ENCODE measurements around the gene SF3B1.

Gene SF3B1

GRCh38 chr2:197369933-197370320 lies 64.9 kb downstream of the SF3B1 start:
- H3K4ac ChIP-seq (ENCODE audit: low read length): no peak overlapping the region
- WGBS, 2 donors (ENCODE audit: extremely low coverage in 2 of 2, insufficient read length in 2 of 2, insufficient replicate concordance in 1 of 2): no CpG with 5 or more reads among the region's 4 CpGs

GRCh38 chr2:197369228-197369932 lies 65.4 kb downstream of the SF3B1 start:
- H2BK12ac ChIP-seq (ENCODE audit: low read length): no peak overlapping the region
- H3K18ac ChIP-seq (ENCODE audit: low read length): no peak overlapping the region
- WGBS, 2 donors (ENCODE audit: extremely low coverage in 2 of 2, insufficient read length in 2 of 2, insufficient replicate concordance in 1 of 2): no CpG with 5 or more reads among the region's 5 CpGs
- no peak overlapping the region for H2BK15ac ChIP-seq (ENCODE audit: low read length)
- H2BK5ac ChIP-seq (ENCODE audit: low read length): no peak overlapping the region
- H3K4me1 ChIP-seq (ENCODE audit: control insufficient read depth in 2 of 2, insufficient read depth in 1 of 2, low read depth in 1 of 2, low read length in 2 of 2): no peaks in the 10 kb centered on the region
- no peak overlapping the region for H3K4me2 ChIP-seq (ENCODE audit: insufficient read depth, low read length, poor library complexity, severe bottlenecking)
- no peak overlapping the region for H3K4ac ChIP-seq (ENCODE audit: low read length)
- H2AK5ac ChIP-seq (ENCODE audit: low read depth, low read length): no peak overlapping the region
- no peak overlapping the region for H3K14ac ChIP-seq (ENCODE audit: low read length)
- peaks cover 0 to 2% of the 10 kb centered on the region in 2 donors for H3K9me3 ChIP-seq (replicated peaks in 1 of 2; ENCODE audit: control insufficient read depth in 2 of 2, insufficient read depth in 1 of 2, low read depth in 1 of 2, low read length in 2 of 2)
- no peak overlapping the region for H3K23ac ChIP-seq (ENCODE audit: low read depth, low read length, poor library complexity)
- H3K4me3 ChIP-seq (ENCODE audit: low read length in 2 of 2): no peak overlapping the region
- no peak overlapping the region for H4K91ac ChIP-seq (ENCODE audit: low read depth, low read length, poor library complexity)
- no peak for DNase-seq (ENCODE audit: low spot score)
- H2BK120ac ChIP-seq (ENCODE audit: low read depth, low read length): no peak overlapping the region
- no peak overlapping the region for H2AFZ ChIP-seq (ENCODE audit: low read length)
- no peak overlapping the region for H3K27ac ChIP-seq (replicated peaks; ENCODE audit: low read length)
- H3K9ac ChIP-seq (ENCODE audit: low read depth, low read length, poor library complexity): no peak overlapping the region
- no peaks in the 10 kb centered on the region for H3K27me3 ChIP-seq (ENCODE audit: control insufficient read depth in 3 of 3, insufficient read depth in 3 of 3, low read depth in 1 of 3, low read length in 3 of 3)
- H3K79me1 ChIP-seq (ENCODE audit: low read depth, low read length): peaks cover 1% of the 10 kb centered on the region
- H4K8ac ChIP-seq (ENCODE audit: low read depth, low read length): no peak overlapping the region
- no peaks in the 10 kb centered on the region for H3K36me3 ChIP-seq (replicated peaks in 1 of 2; ENCODE audit: control insufficient read depth in 2 of 2, insufficient read depth in 2 of 2, low read length in 2 of 2)

More at GRCh38 chr2:197369933-197370320, 64.9 kb downstream of the SF3B1 start:
- DNase-seq (ENCODE audit: low spot score): no peak
- no peak overlapping the region for H3K9ac ChIP-seq (ENCODE audit: low read depth, low read length, poor library complexity)
- H3K27me3 ChIP-seq (ENCODE audit: control insufficient read depth in 3 of 3, insufficient read depth in 3 of 3, low read depth in 1 of 3, low read length in 3 of 3): peaks cover 0 to under 1% (median 0%) of the 10 kb centered on the region in 3 experiments
- no peak overlapping the region for H4K8ac ChIP-seq (ENCODE audit: low read depth, low read length)
- H2BK120ac ChIP-seq (ENCODE audit: low read depth, low read length): no peak overlapping the region
- H3K9me3 ChIP-seq (replicated peaks in 1 of 2; ENCODE audit: control insufficient read depth in 2 of 2, insufficient read depth in 1 of 2, low read depth in 1 of 2, low read length in 2 of 2): peaks cover 0 to 2% of the 10 kb centered on the region in 2 donors
- H3K4me1 ChIP-seq (ENCODE audit: control insufficient read depth in 2 of 2, insufficient read depth in 1 of 2, low read depth in 1 of 2, low read length in 2 of 2): no peaks in the 10 kb centered on the region
- no peak overlapping the region for H4K91ac ChIP-seq (ENCODE audit: low read depth, low read length, poor library complexity)
- no peak overlapping the region for H3K4me3 ChIP-seq (ENCODE audit: low read length in 2 of 2)
- no peak overlapping the region for H3K14ac ChIP-seq (ENCODE audit: low read length)
- no peaks in the 10 kb centered on the region for H3K36me3 ChIP-seq (replicated peaks in 1 of 2; ENCODE audit: control insufficient read depth in 2 of 2, insufficient read depth in 2 of 2, low read length in 2 of 2)
- H2AK5ac ChIP-seq (ENCODE audit: low read depth, low read length): no peak overlapping the region
- no peak overlapping the region for H3K18ac ChIP-seq (ENCODE audit: low read length)
- no peak overlapping the region for H2AFZ ChIP-seq (ENCODE audit: low read length)
- no peak overlapping the region for H3K23ac ChIP-seq (ENCODE audit: low read depth, low read length, poor library complexity)
- H2BK15ac ChIP-seq (ENCODE audit: low read length): no peak overlapping the region
- H2BK5ac ChIP-seq (ENCODE audit: low read length): no peak overlapping the region
- no peak overlapping the region for H3K4me2 ChIP-seq (ENCODE audit: insufficient read depth, low read length, poor library complexity, severe bottlenecking)
- peaks cover 1% of the 10 kb centered on the region for H3K79me1 ChIP-seq (ENCODE audit: low read depth, low read length)
- no peak overlapping the region for H3K27ac ChIP-seq (replicated peaks; ENCODE audit: low read length)
- H2BK12ac ChIP-seq (ENCODE audit: low read length): no peak overlapping the region

DNA sequence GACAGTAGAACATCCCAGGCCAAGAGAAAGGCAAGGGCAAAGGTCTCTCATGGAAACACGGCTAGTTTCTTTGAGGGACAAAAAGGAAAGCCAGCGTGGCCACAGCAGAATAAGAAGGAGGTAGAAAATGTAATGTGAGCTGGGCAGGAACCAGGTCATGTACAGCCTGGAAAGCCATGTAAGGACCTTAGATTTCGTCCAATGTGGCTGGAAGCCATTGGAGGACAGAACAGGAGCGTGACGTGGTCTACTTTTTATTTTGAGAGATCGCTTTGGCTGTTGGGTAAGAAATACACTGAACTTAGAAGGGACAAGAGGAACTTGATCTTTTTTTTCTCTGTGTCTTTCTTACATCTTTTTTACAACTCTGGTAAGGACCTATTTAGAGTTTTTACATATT lies 66.4 kb downstream of the SF3B1 start:
- Histone ChIP-seq H2BK120ac (ENCODE audit: low read depth, low read length) (no peak overlapping the region), H3K14ac (ENCODE audit: low read length) (no peak overlapping the region), H4K8ac (ENCODE audit: low read depth, low read length) (no peak overlapping the region), H2AK5ac (ENCODE audit: low read depth, low read length) (no peak overlapping the region), H3K4me2 (ENCODE audit: insufficient read depth, low read length, poor library complexity, severe bottlenecking) (no peak overlapping the region), H3K9me3 (replicated peaks in 1 of 2; ENCODE audit: control insufficient read depth in 2 of 2, insufficient read depth in 1 of 2, low read depth in 1 of 2, low read length in 2 of 2) (peaks cover 0 to 2% of the 10 kb centered on the region in 2 donors), H3K79me1 (ENCODE audit: low read depth, low read length) (peaks cover 1% of the 10 kb centered on the region), H4K91ac (ENCODE audit: low read depth, low read length, poor library complexity) (no peak overlapping the region), H3K23ac (ENCODE audit: low read depth, low read length, poor library complexity) (no peak overlapping the region), H3K27ac (replicated peaks; ENCODE audit: low read length) (no peak overlapping the region), H3K4ac (ENCODE audit: low read length) (no peak overlapping the region), H3K18ac (ENCODE audit: low read length) (no peak overlapping the region), H2BK5ac (ENCODE audit: low read length) (no peak overlapping the region), H2BK12ac (ENCODE audit: low read length) (no peak overlapping the region), H3K4me1 (ENCODE audit: control insufficient read depth in 2 of 2, insufficient read depth in 1 of 2, low read depth in 1 of 2, low read length in 2 of 2) (no peaks in the 10 kb centered on the region), H3K4me3 (ENCODE audit: low read length in 2 of 2) (no peak overlapping the region), H3K36me3 (replicated peaks in 1 of 2; ENCODE audit: control insufficient read depth in 2 of 2, insufficient read depth in 2 of 2, low read length in 2 of 2) (no peaks in the 10 kb centered on the region), H2AFZ (ENCODE audit: low read length) (no peak overlapping the region), H3K27me3 (ENCODE audit: control insufficient read depth in 3 of 3, insufficient read depth in 3 of 3, low read depth in 1 of 3, low read length in 3 of 3) (no peaks in the 10 kb centered on the region), H2BK15ac (ENCODE audit: low read length) (no peak overlapping the region), H3K9ac (ENCODE audit: low read depth, low read length, poor library complexity) (no peak overlapping the region)
- no peak for DNase-seq (ENCODE audit: low spot score)
- WGBS, 2 donors (ENCODE audit: extremely low coverage in 2 of 2, insufficient read length in 2 of 2, insufficient replicate concordance in 1 of 2): no CpG with 5 or more reads among the region's 6 CpGs

DNA sequence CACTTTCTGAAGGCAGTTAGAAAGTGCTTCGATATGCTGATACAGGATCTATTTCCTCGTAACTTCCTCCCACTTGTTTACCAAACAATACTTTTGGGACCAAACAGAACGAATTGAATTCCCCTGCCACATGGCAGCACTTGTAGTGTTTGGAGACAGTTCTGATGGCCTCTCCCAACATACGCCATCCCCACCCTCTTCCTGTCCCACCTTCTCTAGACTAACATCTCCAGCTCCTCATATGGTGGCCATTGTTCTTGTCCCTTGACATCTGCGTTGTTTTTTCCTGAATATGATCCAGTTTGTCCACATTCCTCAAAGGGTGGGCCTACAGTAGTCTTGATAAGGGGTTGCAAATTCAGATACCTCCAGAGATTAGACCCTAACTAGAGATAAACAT lies 70.8 kb downstream of the SF3B1 start:
- Histone ChIP-seq H3K36me3 (replicated peaks in 1 of 2; ENCODE audit: control insufficient read depth in 2 of 2, insufficient read depth in 2 of 2, low read length in 2 of 2) (no peaks in the 10 kb centered on the region), H4K91ac (ENCODE audit: low read depth, low read length, poor library complexity) (no peak overlapping the region)

More for the DNA sequence above, 70.8 kb downstream of the SF3B1 start:
- no peak overlapping the region for H3K4ac ChIP-seq (ENCODE audit: low read length)
- no peak overlapping the region for H3K18ac ChIP-seq (ENCODE audit: low read length)
- no peak overlapping the region for H2BK5ac ChIP-seq (ENCODE audit: low read length)
- H3K9me3 ChIP-seq (replicated peaks in 1 of 2; ENCODE audit: control insufficient read depth in 2 of 2, insufficient read depth in 1 of 2, low read depth in 1 of 2, low read length in 2 of 2): no peaks in the 10 kb centered on the region
- H3K79me1 ChIP-seq (ENCODE audit: low read depth, low read length): peaks cover 1% of the 10 kb centered on the region
- no peak overlapping the region for H2BK15ac ChIP-seq (ENCODE audit: low read length)
- no peak overlapping the region for H3K9ac ChIP-seq (ENCODE audit: low read depth, low read length, poor library complexity)
- DNase-seq (ENCODE audit: low spot score): no peak
- H3K27ac ChIP-seq (replicated peaks; ENCODE audit: low read length): no peak overlapping the region
- no peak overlapping the region for H2AFZ ChIP-seq (ENCODE audit: low read length)
- no peak overlapping the region for H3K4me2 ChIP-seq (ENCODE audit: insufficient read depth, low read length, poor library complexity, severe bottlenecking)
- no peak overlapping the region for H2BK12ac ChIP-seq (ENCODE audit: low read length)
- WGBS, 2 donors (ENCODE audit: extremely low coverage in 2 of 2, insufficient read length in 2 of 2, insufficient replicate concordance in 1 of 2): no CpG with 5 or more reads among the region's 5 CpGs
- no peak overlapping the region for H3K14ac ChIP-seq (ENCODE audit: low read length)
- H4K8ac ChIP-seq (ENCODE audit: low read depth, low read length): no peak overlapping the region
- H3K4me3 ChIP-seq (ENCODE audit: low read length in 2 of 2): no peak overlapping the region
- no peak overlapping the region for H3K23ac ChIP-seq (ENCODE audit: low read depth, low read length, poor library complexity)
- no peak overlapping the region for H2BK120ac ChIP-seq (ENCODE audit: low read depth, low read length)
- no peaks in the 10 kb centered on the region for H3K27me3 ChIP-seq (ENCODE audit: control insufficient read depth in 3 of 3, insufficient read depth in 3 of 3, low read depth in 1 of 3, low read length in 3 of 3)
- H3K4me1 ChIP-seq (ENCODE audit: control insufficient read depth in 2 of 2, insufficient read depth in 1 of 2, low read depth in 1 of 2, low read length in 2 of 2): no peaks in the 10 kb centered on the region
- no peak overlapping the region for H2AK5ac ChIP-seq (ENCODE audit: low read depth, low read length)

All from neuronal stem cell (in vitro differentiated cells).